SK-N-SH treated with all-trans-retinoic acid at 6 μM for 48 hours (cell line): Measurements from ENCODE around the gene METTL13.
A peak's percentile ranks its signal among the peaks of the same experiment; 100 is the strongest.

Experiments
- ATAC-seq: fragments of 200-7000 bp; cut with Tn5 transposase; 3 replicates; pipeline ENCODE4 v1.9.1; 2020; ENCODE audit warnings: mild to moderate bottlenecking, moderate library complexity
- BACH2 ChIP-seq: fragments of 250-450 bp; sonication (Bioruptor Pico); IDR thresholded peaks from 2 replicates; pipeline ENCODE4 v1.9.0; 2021; ENCODE audit warnings: mild to moderate bottlenecking, borderline replicate concordance
- CREB5 ChIP-seq: fragments of 250-450 bp; sonication (Bioruptor Pico); IDR thresholded peaks from 2 replicates; pipeline ENCODE4 v1.5.1; 2020; ENCODE audit warnings: low read depth, mild to moderate bottlenecking, moderate library complexity
- ISL1 ChIP-seq: fragments of 250-450 bp; sonication (Bioruptor Pico); IDR thresholded peaks from 2 replicates; pipeline ENCODE4 v2.1.2; 2022; ENCODE audit warnings: mild to moderate bottlenecking, moderate library complexity
- OSR1 ChIP-seq: fragments of 250-450 bp; sonication (Bioruptor Pico); IDR thresholded peaks from 2 replicates; pipeline ENCODE4 v1.8.0; 2022; ENCODE audit warnings: moderate library complexity, mild to moderate bottlenecking, inconsistent platforms
- POU6F1 ChIP-seq: fragments of 250-450 bp; sonication (Bioruptor Pico); IDR thresholded peaks from 2 replicates; pipeline ENCODE4 v1.8.0; 2021; ENCODE audit warnings: low read depth, mild to moderate bottlenecking, moderate library complexity, borderline replicate concordance
- PPARA ChIP-seq: fragments of 250-450 bp; sonication (Bioruptor Pico); IDR thresholded peaks from 2 replicates; pipeline ENCODE4 v1.5.0; 2020; ENCODE audit warnings: mild to moderate bottlenecking, borderline replicate concordance
- RARB ChIP-seq: fragments of 250-450 bp; sonication (Bioruptor Pico); IDR thresholded peaks from 2 replicates; pipeline ENCODE4 v1.8.0; 2021; ENCODE audit warnings: mild to moderate bottlenecking, moderate library complexity
- SNAI2 ChIP-seq: fragments of 250-450 bp; sonication (Bioruptor Pico); IDR thresholded peaks from 2 replicates; pipeline ENCODE4 v1.5.0; 2020; ENCODE audit warnings: mild to moderate bottlenecking, moderate library complexity
- TCF4 ChIP-seq: fragments of 250-450 bp; sonication (Bioruptor Pico); IDR thresholded peaks from 2 replicates; pipeline ENCODE4 v1.8.0; 2021; ENCODE audit warnings: mild to moderate bottlenecking, moderate library complexity, borderline replicate concordance
- TOX ChIP-seq: fragments of 250-450 bp; sonication (Bioruptor Pico); IDR thresholded peaks from 2 replicates; pipeline ENCODE4 v1.8.0; 2021; ENCODE audit warnings: mild to moderate bottlenecking, moderate library complexity, borderline replicate concordance
- TSHZ2 ChIP-seq: fragments of 250-450 bp; sonication (Bioruptor Pico); IDR thresholded peaks from 2 replicates; pipeline ENCODE4 v1.5.0; 2020; ENCODE audit warnings: mild to moderate bottlenecking, moderate library complexity
- ZC3H10 ChIP-seq: fragments of 250-450 bp; sonication (Bioruptor Pico); IDR thresholded peaks from 2 replicates; pipeline ENCODE4 v1.5.1; 2021; ENCODE audit warnings: mild to moderate bottlenecking, moderate library complexity
- ZFP3 ChIP-seq: fragments of 250-450 bp; sonication (Bioruptor Pico); IDR thresholded peaks from 2 replicates; pipeline ENCODE4 v1.5.0; 2020; ENCODE audit warnings: mild to moderate bottlenecking, moderate library complexity
- ZFP30 ChIP-seq: fragments of 450-650 bp; formaldehyde crosslinking; IDR thresholded peaks from 2 replicates; pipeline ENCODE4 v1.5.0; 2022; ENCODE audit warnings: mild to moderate bottlenecking, moderate library complexity
- ZNF565 ChIP-seq: fragments of 450-650 bp; formaldehyde crosslinking; conservative IDR thresholded peaks from 2 replicates; pipeline ENCODE4 v1.5.0; 2020; ENCODE audit warnings: low read depth, mild to moderate bottlenecking, moderate library complexity
- ZNF70 ChIP-seq: fragments of 450-650 bp; formaldehyde crosslinking; IDR thresholded peaks from 2 replicates; pipeline ENCODE4 v1.5.0; 2020; ENCODE audit warnings: mild to moderate bottlenecking, moderate library complexity
- ZNF8 ChIP-seq: fragments of 450-650 bp; formaldehyde crosslinking; IDR thresholded peaks from 2 replicates; pipeline ENCODE4 v1.5.0; 2020; ENCODE audit warnings: mild to moderate bottlenecking, moderate library complexity
- TF ChIP-seq, protein P1 (sequence below): fragments of 250-450 bp; sonication (Bioruptor Pico); IDR thresholded peaks from 2 replicates; pipeline ENCODE4 v1.5.1; 2021; ENCODE audit warnings: mild to moderate bottlenecking, moderate library complexity

METTL13 gene

GRCh38 chr1:171741872-171742576 lies 39.4 kb upstream of the METTL13 start, which contains the start of gene VAMP4:
TSS of gene VAMP4 (minus strand) at chr1:171742065. CDS start at chr1:171738414, 3,651 bp downstream.
- TF ChIP-seq ZNF8 (CRISPR knock-in tag) (no peak), ZC3H10 (CRISPR knock-in tag) (0 out of 2 replicates have a peak, but pooled peaks have one; percentile 8), TOX (CRISPR knock-in tag) (0 out of 2 replicates have a peak, but pooled peaks have one; percentile 32), PPARA (CRISPR knock-in tag) (no peak), ZNF70 (CRISPR knock-in tag) (no peak), SNAI2 (no peak), TSHZ2 (CRISPR knock-in tag) (no peak)
- peak; percentile 84 for ATAC-seq

DNA sequence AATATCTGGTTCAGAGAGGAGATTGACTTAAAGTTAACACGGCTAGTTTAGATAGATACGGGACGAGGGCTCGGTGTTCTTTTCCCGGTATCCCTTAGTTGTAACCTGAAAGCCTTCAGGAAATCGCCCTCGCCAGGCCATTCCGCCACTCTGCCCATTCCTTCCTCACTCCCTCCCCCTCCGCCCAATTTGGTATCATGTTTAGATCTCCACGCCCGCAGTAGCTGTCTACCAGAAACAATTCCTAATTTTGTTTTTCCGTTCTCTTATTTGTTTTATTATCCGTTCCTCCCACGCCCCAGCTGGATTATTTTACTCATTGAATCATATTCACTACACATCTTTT lies 38.9 kb upstream of the METTL13 start:
- no peak for TF ChIP-seq ZNF565 (CRISPR knock-in tag)
- no peak for TF ChIP-seq RARB (CRISPR knock-in tag)
- TF ChIP-seq ZNF8 (CRISPR knock-in tag): no peak
- no peak for TF ChIP-seq CREB5 (CRISPR knock-in tag)
- no peak for TF ChIP-seq ISL1 (CRISPR knock-in tag)
- TF ChIP-seq SNAI2: no peak
- no peak for TF ChIP-seq POU6F1 (CRISPR knock-in tag)
- TF ChIP-seq TSHZ2 (CRISPR knock-in tag): no peak
- TF ChIP-seq OSR1 (CRISPR knock-in tag): no peak
- no peak for TF ChIP-seq BACH2 (CRISPR knock-in tag)
- ATAC-seq: peak; percentile 72

DNA sequence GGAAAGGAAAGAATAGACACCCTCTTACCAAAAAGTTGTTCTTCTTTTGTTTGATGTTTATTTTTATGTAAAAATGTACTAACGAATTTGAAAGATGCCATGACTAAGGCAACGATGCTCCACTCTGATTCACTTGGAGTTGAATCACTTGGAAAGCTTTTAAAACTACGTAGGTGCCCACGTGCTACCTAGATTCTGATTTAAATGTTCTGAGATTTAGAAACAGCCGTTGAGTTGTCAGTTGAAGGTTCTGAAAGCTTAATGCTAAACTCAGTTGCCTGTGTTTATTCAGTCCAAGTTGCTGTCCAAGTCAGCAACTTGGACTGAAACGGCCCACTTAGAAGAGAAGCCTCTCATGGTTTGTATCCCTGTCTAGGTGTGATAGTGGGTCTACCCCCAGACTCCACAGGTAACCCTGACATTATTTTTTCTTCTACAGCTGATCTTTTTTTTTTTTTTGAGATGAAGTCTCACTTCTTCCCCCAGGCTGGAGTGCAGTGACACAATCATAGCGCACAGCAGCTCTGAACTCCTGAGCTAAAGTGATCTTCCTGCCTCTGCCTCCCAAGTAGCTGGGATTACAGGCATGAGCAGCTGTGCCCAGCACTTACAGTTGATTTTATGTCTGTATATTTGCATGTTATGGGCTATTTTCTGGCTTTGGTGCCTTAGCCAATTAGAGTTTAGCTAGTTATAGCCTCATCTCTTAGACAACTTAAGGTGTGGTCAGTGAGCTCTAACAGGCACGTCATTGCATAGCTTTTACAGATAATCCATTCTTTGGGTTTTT lies 38.2 kb upstream of the METTL13 start:
- peak; percentile 30 for ATAC-seq
- TF ChIP-seq ZNF565 (CRISPR knock-in tag): no peak
- no peak for TF ChIP-seq POU6F1 (CRISPR knock-in tag)
- TF ChIP-seq SNAI2: no peak
- no peak for TF ChIP-seq PPARA (CRISPR knock-in tag)
- TF ChIP-seq ZFP3: no peak
- TF ChIP-seq ZFP30 (CRISPR knock-in tag): no peak
- TF ChIP-seq OSR1 (CRISPR knock-in tag): no peak
- TF ChIP-seq TSHZ2 (CRISPR knock-in tag): no peak
- TF ChIP-seq TCF4 (CRISPR knock-in tag): no peak
- TF ChIP-seq, protein P1, sequence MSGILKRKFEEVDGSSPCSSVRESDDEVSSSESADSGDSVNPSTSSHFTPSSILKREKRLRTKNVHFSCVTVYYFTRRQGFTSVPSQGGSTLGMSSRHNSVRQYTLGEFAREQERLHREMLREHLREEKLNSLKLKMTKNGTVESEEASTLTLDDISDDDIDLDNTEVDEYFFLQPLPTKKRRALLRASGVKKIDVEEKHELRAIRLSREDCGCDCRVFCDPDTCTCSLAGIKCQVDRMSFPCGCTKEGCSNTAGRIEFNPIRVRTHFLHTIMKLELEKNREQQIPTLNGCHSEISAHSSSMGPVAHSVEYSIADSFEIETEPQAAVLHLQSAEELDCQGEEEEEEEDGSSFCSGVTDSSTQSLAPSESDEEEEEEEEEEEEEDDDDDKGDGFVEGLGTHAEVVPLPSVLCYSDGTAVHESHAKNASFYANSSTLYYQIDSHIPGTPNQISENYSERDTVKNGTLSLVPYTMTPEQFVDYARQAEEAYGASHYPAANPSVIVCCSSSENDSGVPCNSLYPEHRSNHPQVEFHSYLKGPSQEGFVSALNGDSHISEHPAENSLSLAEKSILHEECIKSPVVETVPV (CRISPR knock-in tag): no peak
